Transverse colon (tissue), 4 donors: ENCODE data around the gene TRIM46. TPM values are rescaled to one million over a fixed set of nuclear protein-coding genes. Genes with fewer than 3 reads are reported as not detected.

Source experiments
- DNase-seq: peaks from one replicate; pipeline ENCODE4 v3.0.0-alpha.2; 2019
- H3K27ac ChIP-seq, 4 donors: fragments of 200-600 bp; sonication (generic); 2 replicates each; pipeline ENCODE4 v1.5.1; 2016 to 2018; ENCODE audit warnings: inconsistent platforms in 4 of 4
- H3K27me3 ChIP-seq: fragments of 200-600 bp; sonication (generic); 2 replicates; pipeline ENCODE4 v1.5.1; 2017; ENCODE audit warnings: inconsistent platforms
- H3K36me3 ChIP-seq, 4 donors: fragments of 200-600 bp; sonication (generic); 2 replicates each; pipeline ENCODE4 v1.5.1; 2017 to 2019; ENCODE audit warnings: inconsistent platforms in 4 of 4
- H3K4me1 ChIP-seq, 4 donors: fragments of 200-600 bp; sonication (generic); 2 replicates each; pipeline ENCODE4 v1.5.1; 2017 to 2020; ENCODE audit warnings: inconsistent platforms in 4 of 4
- H3K4me3 ChIP-seq, 4 donors: fragments of 200-600 bp; sonication (generic); 1 replicate in 1 of 4; 2 replicates in 3 of 4; pipeline versions ENCODE4 v1.5.1 to v1.6.1; 2017 to 2019; ENCODE audit warnings: inconsistent platforms in 4 of 4
- H3K9me3 ChIP-seq, 2 donors: fragments of 200-600 bp; sonication (generic); 2 replicates each; pipeline ENCODE4 v1.5.1; 2017 to 2019; ENCODE audit warnings: inconsistent platforms in 2 of 2
- EP300 ChIP-seq: sonication (generic); formaldehyde crosslinking; IDR thresholded peaks from one replicate; pipeline ENCODE4 v1.6.1; 2017; ENCODE audit warnings: antibody characterized with exemption, low read depth
- POLR2A ChIP-seq: fragments of 450-650 bp; IDR thresholded peaks from one replicate; pipeline ENCODE4 v1.6.1; 2016; ENCODE audit warnings: antibody characterized with exemption, mild to moderate bottlenecking, moderate library complexity
- POLR2AphosphoS5 ChIP-seq, 3 donors: sonication (generic); formaldehyde crosslinking; IDR thresholded peaks; one replicate each; pipeline ENCODE4 v1.6.1; 2016; ENCODE audit warnings: antibody characterized with exemption in 3 of 3
- WGBS, 2 donors: methylation state at CpG; one replicate each; pipeline ENCODE4 v1.1.5; 2018; ENCODE audit warnings: low coverage in 1 of 2; 5-methylcytosine and 5-hydroxymethylcytosine counted together
- in situ Hi-C, 4 donors: fragments of 200-750 bp; cut with MboI; loops; one replicate each; pipeline versions ENCODE4 v1.15.0 to v1.15.1; 2017; ENCODE audit warnings: low sequenced_read_pairs in 3 of 4, low pct_ligation_motif_present in 1 of 4, low pct_unique_long_range_greater_than_20kb in 1 of 4
- intact Hi-C: fragments of 100-400 bp; cut with DNase I; formaldehyde crosslinking; loops from one replicate; pipeline ENCODE4 v1.15.1; 2023; ENCODE audit warnings: low total_unique reads
- total RNA-seq, 4 donors: library from RNA; depleted of rRNA; stranded (reverse); fragments of >200 nt; gene quantifications; one replicate each; pipeline ENCODE4 v1.1.0, GENCODE V29; 2016
- TF ChIP-seq, protein P1 (sequence below), 5 experiments: fragments of 200-600 bp in 3 of 5; fragments of 450-650 bp in 2 of 5; sonication (generic) in 3 of 5; IDR thresholded peaks; 1 replicate in 2 of 5; 2 replicates in 3 of 5; pipeline ENCODE4 v1.5.1; 2016 to 2017; ENCODE audit warnings: antibody characterized with exemption in 5 of 5, inconsistent platforms in 3 of 5, mild to moderate bottlenecking in 2 of 5, moderate library complexity in 1 of 5

Gene TRIM46
- total RNA-seq, 4 donors from 2014 or later = 0.41 to 0.48 TPM; not detected in 2

DNA sequence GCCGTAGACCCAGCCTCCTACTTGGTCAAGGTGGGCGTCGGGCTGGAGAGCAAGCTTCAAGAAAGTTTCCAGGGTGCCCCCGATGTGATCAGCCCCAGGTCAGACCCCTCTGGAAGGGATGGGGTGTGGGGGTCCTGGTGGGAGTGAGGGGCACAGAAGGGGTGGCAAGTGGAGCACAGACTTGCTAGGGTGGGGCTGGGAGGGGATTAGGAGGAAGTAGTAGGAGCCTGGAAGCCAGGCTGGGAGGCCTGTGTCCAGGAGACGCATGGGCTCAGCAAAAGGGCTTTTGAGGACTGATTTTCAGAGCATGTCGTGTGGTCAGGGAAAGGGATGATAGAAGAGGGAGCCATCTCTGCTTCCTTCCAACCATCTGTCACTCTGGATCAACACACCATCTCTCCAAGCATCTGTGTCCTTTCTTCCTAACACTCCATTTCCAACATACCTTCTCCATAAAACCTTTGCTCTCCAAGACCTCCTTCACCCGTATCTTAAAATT, 8.5 kb downstream of the TRIM46 start:
- no peak for TF ChIP-seq EP300
- no peak for TF ChIP-seq POLR2AphosphoS5 (IDR thresholded peaks at IDR 0.05)
- TF ChIP-seq, protein P1, sequence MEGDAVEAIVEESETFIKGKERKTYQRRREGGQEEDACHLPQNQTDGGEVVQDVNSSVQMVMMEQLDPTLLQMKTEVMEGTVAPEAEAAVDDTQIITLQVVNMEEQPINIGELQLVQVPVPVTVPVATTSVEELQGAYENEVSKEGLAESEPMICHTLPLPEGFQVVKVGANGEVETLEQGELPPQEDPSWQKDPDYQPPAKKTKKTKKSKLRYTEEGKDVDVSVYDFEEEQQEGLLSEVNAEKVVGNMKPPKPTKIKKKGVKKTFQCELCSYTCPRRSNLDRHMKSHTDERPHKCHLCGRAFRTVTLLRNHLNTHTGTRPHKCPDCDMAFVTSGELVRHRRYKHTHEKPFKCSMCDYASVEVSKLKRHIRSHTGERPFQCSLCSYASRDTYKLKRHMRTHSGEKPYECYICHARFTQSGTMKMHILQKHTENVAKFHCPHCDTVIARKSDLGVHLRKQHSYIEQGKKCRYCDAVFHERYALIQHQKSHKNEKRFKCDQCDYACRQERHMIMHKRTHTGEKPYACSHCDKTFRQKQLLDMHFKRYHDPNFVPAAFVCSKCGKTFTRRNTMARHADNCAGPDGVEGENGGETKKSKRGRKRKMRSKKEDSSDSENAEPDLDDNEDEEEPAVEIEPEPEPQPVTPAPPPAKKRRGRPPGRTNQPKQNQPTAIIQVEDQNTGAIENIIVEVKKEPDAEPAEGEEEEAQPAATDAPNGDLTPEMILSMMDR (IDR thresholded peaks at IDR 0.05) = no peak
- no peak for TF ChIP-seq POLR2A
- no peaks in the 10 kb centered on the region for H3K9me3 ChIP-seq
- intact Hi-C loops (no loop called here), in situ Hi-C loops (no loop called here)
- no peak overlapping the region for H3K4me3 ChIP-seq
- no peak overlapping the region for H3K27ac ChIP-seq
- H3K36me3 ChIP-seq = no peaks in the 10 kb centered on the region
- H3K27me3 ChIP-seq = no peaks in the 10 kb centered on the region
- DNase-seq = no peak
- peaks cover 9 to 25% (median 22%) of the 10 kb centered on the region in 4 donors for H3K4me1 ChIP-seq
- WGBS, 2 donors = 79 to 91% methylated on average over 2 to 7 of the region's 7 CpGs

DNA sequence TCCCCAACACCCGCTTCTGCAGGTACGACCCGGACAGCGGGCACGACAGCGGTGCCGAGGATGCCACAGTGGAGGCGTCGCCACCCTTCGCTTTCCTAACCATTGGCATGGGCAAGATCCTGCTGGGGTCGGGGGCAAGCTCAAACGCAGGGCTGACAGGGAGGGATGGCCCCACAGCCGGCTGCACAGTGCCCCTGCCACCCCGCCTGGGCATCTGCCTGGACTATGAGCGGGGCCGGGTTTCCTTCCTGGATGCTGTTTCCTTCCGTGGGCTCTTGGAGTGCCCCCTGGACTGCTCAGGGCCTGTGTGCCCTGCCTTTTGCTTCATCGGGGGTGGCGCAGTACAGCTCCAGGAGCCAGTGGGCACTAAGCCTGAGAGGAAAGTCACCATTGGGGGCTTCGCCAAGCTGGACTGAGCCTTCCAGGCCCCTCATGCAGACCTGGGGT, 10.1 kb downstream of the TRIM46 start:
- DNase-seq = no peak
- Histone ChIP-seq H3K4me3 (no peak overlapping the region), H3K27me3 (no peaks in the 10 kb centered on the region), H3K27ac (no peak overlapping the region), H3K4me1 (peaks cover 10 to 38% (median 24%) of the 10 kb centered on the region in 4 donors), H3K36me3 (no peaks in the 10 kb centered on the region), H3K9me3 (no peaks in the 10 kb centered on the region)
- TF ChIP-seq POLR2A (no peak), EP300 (no peak), POLR2AphosphoS5 (IDR thresholded peaks at IDR 0.05) (no peak)
- TF ChIP-seq, protein P1 (IDR thresholded peaks at IDR 0.05) = no peak
- in situ Hi-C loops = no loop called here
- 87% methylated on average over 20 of the region's 20 CpGs; no CpG with 5 or more reads in 1 of the 2 donors for WGBS, 2 donors
- intact Hi-C loops = no loop called here

DNA sequence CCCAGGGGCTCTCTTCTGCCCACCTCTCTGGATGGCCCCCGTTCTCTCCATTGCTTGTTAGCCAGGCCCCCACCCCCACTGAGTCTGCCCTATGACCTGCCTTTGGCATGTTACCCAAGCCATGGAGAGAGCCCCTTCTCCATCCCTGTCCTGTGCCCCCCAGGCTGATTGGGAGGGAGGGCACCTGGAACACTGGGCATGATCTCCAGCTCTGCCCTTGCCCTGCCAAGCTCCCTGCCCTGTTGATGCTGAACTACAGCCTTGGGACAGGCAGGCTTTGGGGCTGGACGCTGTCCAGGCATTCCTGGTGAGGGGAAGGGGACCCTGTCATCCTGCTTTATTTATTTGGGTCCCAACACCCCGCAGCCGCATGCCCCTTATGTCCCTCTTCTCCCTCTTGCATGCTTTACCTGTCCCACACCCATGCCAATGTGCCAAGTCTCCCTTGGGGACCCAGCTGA, 10.7 kb downstream of the TRIM46 start:
- no peak for TF ChIP-seq POLR2A
- no peak for TF ChIP-seq EP300
- TF ChIP-seq POLR2AphosphoS5 (IDR thresholded peaks at IDR 0.05) = no peak
- TF ChIP-seq, protein P1 (IDR thresholded peaks at IDR 0.05) = no peak
- WGBS, 2 donors = 82% methylated on average over 4 of the region's 4 CpGs; no CpG with 5 or more reads in 1 of the 2 donors
- in situ Hi-C loops (no loop called here), intact Hi-C loops (no loop called here)
- Histone ChIP-seq H3K9me3 (no peaks in the 10 kb centered on the region), H3K27me3 (no peaks in the 10 kb centered on the region), H3K4me3 (no peak overlapping the region), H3K4me1 (peaks cover 10 to 38% (median 24%) of the 10 kb centered on the region in 4 donors), H3K36me3 (no peaks in the 10 kb centered on the region), H3K27ac (no peak overlapping the region)
- DNase-seq = no peak

DNA sequence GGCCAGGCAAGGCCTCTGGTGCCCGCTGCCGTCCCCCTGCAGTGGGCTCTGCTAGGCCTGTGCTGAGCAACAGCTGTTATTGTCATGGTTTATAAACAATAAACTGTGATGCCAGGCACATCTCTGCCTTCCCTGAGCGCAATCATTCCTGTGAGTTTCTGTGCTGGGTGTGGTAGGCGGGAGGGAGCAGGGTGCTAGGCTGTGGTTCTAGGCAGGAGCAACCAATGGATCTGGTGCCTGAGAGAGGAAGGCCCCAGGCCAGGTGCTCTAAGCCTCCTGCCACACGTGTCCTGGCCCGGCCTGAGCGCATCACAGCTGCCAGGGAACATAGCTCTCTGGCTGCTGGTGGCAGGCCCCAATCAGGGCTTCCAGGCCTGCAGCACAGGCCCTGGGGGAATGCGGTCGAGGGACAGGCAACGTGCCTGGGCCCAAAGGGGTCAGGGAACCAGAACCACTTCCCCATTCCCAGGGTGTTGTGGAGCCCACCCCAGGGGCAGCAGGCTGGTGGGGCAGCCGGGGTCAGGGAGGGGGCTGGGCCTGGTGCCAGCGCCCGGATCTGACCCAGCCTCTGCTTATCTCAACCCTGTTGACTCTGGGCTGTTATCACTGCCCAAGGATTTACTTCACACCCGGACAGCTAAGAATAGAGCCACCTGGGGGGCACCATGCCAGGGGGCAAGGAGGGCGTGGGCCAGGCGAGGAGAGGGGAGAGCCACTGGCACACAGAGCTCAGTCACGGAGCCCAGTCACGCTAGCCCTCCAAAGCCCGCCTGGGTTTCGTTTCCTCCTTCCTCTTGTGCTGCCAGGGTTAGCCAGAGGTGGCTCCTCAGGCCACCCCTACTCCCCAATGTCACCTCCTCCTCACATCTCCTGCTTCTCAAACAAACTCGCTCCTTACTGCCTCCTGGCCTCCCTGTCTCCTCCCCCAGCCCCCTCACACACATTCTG, 11.5 kb downstream of the TRIM46 start:
- in situ Hi-C loops = no loop called here
- H3K4me1 ChIP-seq = peaks cover 10 to 38% (median 24%) of the 10 kb centered on the region in 4 donors

More for the DNA sequence above, 11.5 kb downstream of the TRIM46 start:
- DNase-seq = peak; percentile 76
- no peak overlapping the region for H3K4me3 ChIP-seq
- 47% methylated on average over 21 of the region's 21 CpGs; no CpG with 5 or more reads in 1 of the 2 donors for WGBS, 2 donors
- H3K9me3 ChIP-seq = no peaks in the 10 kb centered on the region
- H3K27ac ChIP-seq = peak overlapping the region; percentile 48 to 69 (median 52)
- intact Hi-C loops = no loop called here
- no peaks in the 10 kb centered on the region for H3K36me3 ChIP-seq
- H3K27me3 ChIP-seq = no peaks in the 10 kb centered on the region
- TF ChIP-seq, protein P1 (IDR thresholded peaks at IDR 0.05) = peak in 1 of 5 experiments; percentile 46
- TF ChIP-seq POLR2A = peak; percentile 12
- TF ChIP-seq POLR2AphosphoS5 (IDR thresholded peaks at IDR 0.05) = no peak
- no peak for TF ChIP-seq EP300
